Liver (tissue), 9 donors: ENCODE results near the gene SPECC1L. TPM values are rescaled to one million over a fixed set of nuclear protein-coding genes. Genes with fewer than 3 reads are reported as not detected.

Experiments
- DNase-seq: peaks from one replicate; pipeline ENCODE4 v3.0.0-alpha.2; 2017; ENCODE audit warnings: low spot score
- H3K27ac ChIP-seq, 2 donors: one replicate each; pipeline ENCODE4 v1.7.0; 2013; ENCODE audit warnings: inconsistent platforms in 2 of 2, low read length in 2 of 2, control low read depth in 1 of 2, low read depth in 1 of 2, mild to moderate bottlenecking in 1 of 2
- H3K27me3 ChIP-seq, 4 donors: one replicate each; pipeline versions ENCODE4 v1.6.1 to v1.7.0; 2013; ENCODE audit warnings: low read length in 3 of 4, inconsistent platforms in 1 of 4, mild to moderate bottlenecking in 1 of 4, moderate library complexity in 1 of 4; ENCODE audit not compliant: control insufficient read depth in 4 of 4, insufficient read depth in 4 of 4
- H3K36me3 ChIP-seq, 4 donors: one replicate each; pipeline versions ENCODE4 v1.6.1 to v1.7.0; 2013; ENCODE audit warnings: low read length in 3 of 4, mild to moderate bottlenecking in 3 of 4, low read depth in 1 of 4, moderate library complexity in 1 of 4; ENCODE audit not compliant: control insufficient read depth in 4 of 4, insufficient read depth in 3 of 4
- H3K4me1 ChIP-seq, 4 donors: one replicate each; pipeline versions ENCODE4 v1.6.1 to v1.7.0; 2013; ENCODE audit warnings: low read length in 3 of 4, mild to moderate bottlenecking in 3 of 4, moderate library complexity in 1 of 4; ENCODE audit not compliant: control insufficient read depth in 4 of 4, insufficient read depth in 4 of 4
- H3K4me3 ChIP-seq, 3 donors: one replicate each; pipeline versions ENCODE4 v1.6.1 to v1.7.0; 2013; ENCODE audit warnings: low read length in 3 of 3, control low read depth in 1 of 3, low read depth in 1 of 3, mild to moderate bottlenecking in 1 of 3
- H3K9ac ChIP-seq, 2 donors: one replicate each; pipeline ENCODE4 v1.7.0; 2013; ENCODE audit warnings: low read length in 2 of 2, mild to moderate bottlenecking in 2 of 2, moderate library complexity in 2 of 2, control low read depth in 1 of 2, low read depth in 1 of 2
- H3K9me3 ChIP-seq, 4 donors: one replicate each; pipeline versions ENCODE4 v1.6.1 to v1.7.0; 2013; ENCODE audit warnings: low read length in 3 of 4; ENCODE audit not compliant: control insufficient read depth in 4 of 4
- EGR1 ChIP-seq, 2 donors: IDR thresholded peaks; 2 replicates each; pipeline ENCODE4 v1.6.1; 2016 to 2018; ENCODE audit warnings: antibody characterized with exemption in 2 of 2, low read depth in 2 of 2
- FOXA1 ChIP-seq: IDR thresholded peaks from 2 replicates; pipeline ENCODE4 v1.6.1; 2016; ENCODE audit warnings: antibody characterized with exemption
- FOXA2 ChIP-seq: IDR thresholded peaks from 2 replicates; pipeline ENCODE4 v1.6.1; 2016; ENCODE audit warnings: antibody characterized with exemption
- GABPA ChIP-seq, 2 donors: IDR thresholded peaks in 1 of 2; conservative IDR thresholded peaks in 1 of 2; 2 replicates each; pipeline ENCODE4 v1.6.1; 2016; ENCODE audit warnings: antibody characterized with exemption in 2 of 2, mild to moderate bottlenecking in 1 of 2, moderate library complexity in 1 of 2
- HNF4A ChIP-seq, 2 donors: conservative IDR thresholded peaks; 2 replicates each; pipeline ENCODE4 v1.6.1; 2016; ENCODE audit warnings: antibody characterized with exemption in 2 of 2, mild to moderate bottlenecking in 2 of 2
- HNF4G ChIP-seq: IDR thresholded peaks from 2 replicates; pipeline ENCODE4 v1.6.1; 2016; ENCODE audit warnings: antibody characterized with exemption
- JUND ChIP-seq, 2 donors: IDR thresholded peaks; 2 replicates each; pipeline ENCODE4 v1.6.1; 2016; ENCODE audit warnings: antibody characterized with exemption in 2 of 2
- NR2F2 ChIP-seq: IDR thresholded peaks from 2 replicates; pipeline ENCODE4 v1.6.1; 2016; ENCODE audit warnings: antibody characterized with exemption
- RAD21 ChIP-seq, 2 donors: IDR thresholded peaks; 2 replicates each; pipeline ENCODE4 v1.6.1; 2016; ENCODE audit warnings: antibody characterized with exemption in 2 of 2, mild to moderate bottlenecking in 2 of 2
- RXRA ChIP-seq, 2 donors: IDR thresholded peaks; 2 replicates each; pipeline ENCODE4 v1.6.1; 2017 to 2018; ENCODE audit warnings: antibody characterized with exemption in 2 of 2, mild to moderate bottlenecking in 1 of 2
- SP1 ChIP-seq: IDR thresholded peaks from 2 replicates; pipeline ENCODE4 v1.6.1; 2018; ENCODE audit warnings: antibody characterized with exemption, mild to moderate bottlenecking
- TAF1 ChIP-seq: conservative IDR thresholded peaks from 2 replicates; pipeline ENCODE4 v1.6.1; 2016; ENCODE audit warnings: antibody characterized with exemption, mild to moderate bottlenecking
- YY1 ChIP-seq: IDR thresholded peaks from 2 replicates; pipeline ENCODE4 v1.6.1; 2016; ENCODE audit warnings: antibody characterized with exemption, mild to moderate bottlenecking
- WGBS: extraction: QIAGEN DNeasy Blood & Tissue Kit; methylation state at CpG from one replicate; pipeline ENCODE4 v1.1.7; 2013; 5-methylcytosine and 5-hydroxymethylcytosine counted together
- polyA plus RNA-seq, 2 donors: library from polyadenylated mRNA; stranded (reverse) in 1 of 2; unstranded in 1 of 2; fragments of 200-250 nt in 1 of 2; fragments of >200 nt in 1 of 2; fragmentation: Nextera tagmentation in 1 of 2; extraction: Ambion mirVana in 1 of 2; gene quantifications; one replicate each; pipeline versions ENCODE4 v1.2.1 to v1.2.3, GENCODE V29; 2013 to 2015
- total RNA-seq, 2 donors: library from RNA; depleted of rRNA; stranded (reverse); fragments of >200 nt; gene quantifications; one replicate each; pipeline ENCODE4 v1.2.3, GENCODE V29; 2014
- TF ChIP-seq, protein P1 (sequence below): IDR thresholded peaks from 2 replicates; pipeline ENCODE4 v1.6.1; 2016; ENCODE audit warnings: antibody characterized with exemption
- TF ChIP-seq, protein P2 (sequence below): IDR thresholded peaks from 2 replicates; pipeline ENCODE4 v1.6.1; 2016; ENCODE audit warnings: antibody characterized with exemption
- TF ChIP-seq, protein P3 (sequence below): IDR thresholded peaks from 2 replicates; pipeline ENCODE4 v1.6.1; 2016; ENCODE audit warnings: antibody characterized with exemption
- TF ChIP-seq, protein P4 (sequence below): IDR thresholded peaks from 2 replicates; pipeline ENCODE4 v1.6.1; 2016; ENCODE audit warnings: antibody characterized with exemption, mild to moderate bottlenecking
- TF ChIP-seq, protein P5 (sequence below): fragments of 150-350 bp; IDR thresholded peaks from 2 replicates; pipeline ENCODE4 v1.5.1; 2017; ENCODE audit warnings: improper control_type of control experiment, low read depth, low read length; ENCODE audit not compliant: missing input control
- donor health status: healthy.
- donor health status: healthy.
- donor health status: healthy.
- donor health status: healthy.
- donor health status: healthy.

The SPECC1L gene
- total and polyA plus RNA-seq, 4 donors: 5.4 to 22.3 (median 12.3) TPM

DNA sequence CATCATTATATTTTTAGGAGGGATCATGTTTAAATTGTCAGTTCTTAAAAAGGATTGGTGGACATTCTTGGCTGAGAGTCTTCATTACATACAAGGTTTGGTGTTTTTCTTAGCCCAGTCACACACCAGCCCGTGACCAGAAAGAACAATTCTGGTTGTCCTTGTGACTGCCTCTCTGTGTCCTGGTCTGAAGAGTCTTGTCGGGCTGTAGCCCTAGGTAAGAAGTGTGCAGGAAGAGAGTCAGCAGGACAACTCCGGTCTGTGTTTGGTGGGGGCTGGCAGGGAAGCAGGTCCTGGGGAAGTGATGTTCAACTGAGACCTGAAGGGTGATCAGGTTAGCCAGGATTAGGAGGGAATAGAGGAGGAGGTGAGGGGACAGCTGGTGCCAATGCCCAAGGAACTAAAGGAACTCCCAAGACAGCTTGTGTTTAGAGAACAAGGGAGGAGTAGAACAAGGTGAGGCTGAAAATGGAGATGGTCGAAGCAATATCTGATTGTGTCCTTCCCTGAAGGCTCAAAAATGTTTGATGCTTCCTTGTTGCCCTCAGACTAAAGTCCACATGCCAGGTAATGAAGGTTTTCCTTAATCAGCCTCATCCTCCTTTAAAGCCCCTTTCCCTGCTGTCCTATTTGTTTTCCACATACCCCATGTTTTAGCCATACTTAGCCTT is 91.5 kb downstream of the SPECC1L start:
- no peak overlapping the region for H3K9ac ChIP-seq
- H3K36me3 ChIP-seq: peaks cover 0 to 17% (median 4%) of the 10 kb centered on the region in 4 donors
- H3K9me3 ChIP-seq: no peaks in the 10 kb centered on the region
- DNase-seq: no peak
- H3K27me3 ChIP-seq: no peaks in the 10 kb centered on the region
- peak overlapping the region in 1 of 2 donors; percentile 5 for H3K27ac ChIP-seq
- no peak overlapping the region for H3K4me3 ChIP-seq
- no peak for TF ChIP-seq GABPA (IDR thresholded peaks at IDR 0.05 in 1 of 2, conservative IDR thresholded peaks at IDR 0.05 in 1 of 2)
- no peak for TF ChIP-seq YY1
- TF ChIP-seq RXRA (IDR thresholded peaks at IDR 0.05): no peak
- TF ChIP-seq HNF4G: no peak
- TF ChIP-seq FOXA2: no peak
- TF ChIP-seq, protein P1, sequence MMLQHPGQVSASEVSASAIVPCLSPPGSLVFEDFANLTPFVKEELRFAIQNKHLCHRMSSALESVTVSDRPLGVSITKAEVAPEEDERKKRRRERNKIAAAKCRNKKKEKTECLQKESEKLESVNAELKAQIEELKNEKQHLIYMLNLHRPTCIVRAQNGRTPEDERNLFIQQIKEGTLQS: no peak
- TF ChIP-seq, protein P2, sequence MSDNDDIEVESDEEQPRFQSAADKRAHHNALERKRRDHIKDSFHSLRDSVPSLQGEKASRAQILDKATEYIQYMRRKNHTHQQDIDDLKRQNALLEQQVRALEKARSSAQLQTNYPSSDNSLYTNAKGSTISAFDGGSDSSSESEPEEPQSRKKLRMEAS: no peak
- no peak for TF ChIP-seq NR2F2
- TF ChIP-seq, protein P3, sequence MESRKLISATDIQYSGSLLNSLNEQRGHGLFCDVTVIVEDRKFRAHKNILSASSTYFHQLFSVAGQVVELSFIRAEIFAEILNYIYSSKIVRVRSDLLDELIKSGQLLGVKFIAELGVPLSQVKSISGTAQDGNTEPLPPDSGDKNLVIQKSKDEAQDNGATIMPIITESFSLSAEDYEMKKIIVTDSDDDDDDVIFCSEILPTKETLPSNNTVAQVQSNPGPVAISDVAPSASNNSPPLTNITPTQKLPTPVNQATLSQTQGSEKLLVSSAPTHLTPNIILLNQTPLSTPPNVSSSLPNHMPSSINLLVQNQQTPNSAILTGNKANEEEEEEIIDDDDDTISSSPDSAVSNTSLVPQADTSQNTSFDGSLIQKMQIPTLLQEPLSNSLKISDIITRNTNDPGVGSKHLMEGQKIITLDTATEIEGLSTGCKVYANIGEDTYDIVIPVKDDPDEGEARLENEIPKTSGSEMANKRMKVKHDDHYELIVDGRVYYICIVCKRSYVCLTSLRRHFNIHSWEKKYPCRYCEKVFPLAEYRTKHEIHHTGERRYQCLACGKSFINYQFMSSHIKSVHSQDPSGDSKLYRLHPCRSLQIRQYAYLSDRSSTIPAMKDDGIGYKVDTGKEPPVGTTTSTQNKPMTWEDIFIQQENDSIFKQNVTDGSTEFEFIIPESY: no peak
- TF ChIP-seq HNF4A (conservative IDR thresholded peaks at IDR 0.05): no peak
- TF ChIP-seq RAD21 (IDR thresholded peaks at IDR 0.05): no peak
- no peak for TF ChIP-seq SP1
- TF ChIP-seq TAF1: no peak
- TF ChIP-seq, protein P4, sequence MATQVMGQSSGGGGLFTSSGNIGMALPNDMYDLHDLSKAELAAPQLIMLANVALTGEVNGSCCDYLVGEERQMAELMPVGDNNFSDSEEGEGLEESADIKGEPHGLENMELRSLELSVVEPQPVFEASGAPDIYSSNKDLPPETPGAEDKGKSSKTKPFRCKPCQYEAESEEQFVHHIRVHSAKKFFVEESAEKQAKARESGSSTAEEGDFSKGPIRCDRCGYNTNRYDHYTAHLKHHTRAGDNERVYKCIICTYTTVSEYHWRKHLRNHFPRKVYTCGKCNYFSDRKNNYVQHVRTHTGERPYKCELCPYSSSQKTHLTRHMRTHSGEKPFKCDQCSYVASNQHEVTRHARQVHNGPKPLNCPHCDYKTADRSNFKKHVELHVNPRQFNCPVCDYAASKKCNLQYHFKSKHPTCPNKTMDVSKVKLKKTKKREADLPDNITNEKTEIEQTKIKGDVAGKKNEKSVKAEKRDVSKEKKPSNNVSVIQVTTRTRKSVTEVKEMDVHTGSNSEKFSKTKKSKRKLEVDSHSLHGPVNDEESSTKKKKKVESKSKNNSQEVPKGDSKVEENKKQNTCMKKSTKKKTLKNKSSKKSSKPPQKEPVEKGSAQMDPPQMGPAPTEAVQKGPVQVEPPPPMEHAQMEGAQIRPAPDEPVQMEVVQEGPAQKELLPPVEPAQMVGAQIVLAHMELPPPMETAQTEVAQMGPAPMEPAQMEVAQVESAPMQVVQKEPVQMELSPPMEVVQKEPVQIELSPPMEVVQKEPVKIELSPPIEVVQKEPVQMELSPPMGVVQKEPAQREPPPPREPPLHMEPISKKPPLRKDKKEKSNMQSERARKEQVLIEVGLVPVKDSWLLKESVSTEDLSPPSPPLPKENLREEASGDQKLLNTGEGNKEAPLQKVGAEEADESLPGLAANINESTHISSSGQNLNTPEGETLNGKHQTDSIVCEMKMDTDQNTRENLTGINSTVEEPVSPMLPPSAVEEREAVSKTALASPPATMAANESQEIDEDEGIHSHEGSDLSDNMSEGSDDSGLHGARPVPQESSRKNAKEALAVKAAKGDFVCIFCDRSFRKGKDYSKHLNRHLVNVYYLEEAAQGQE: no peak
- no peak for TF ChIP-seq EGR1 (IDR thresholded peaks at IDR 0.05; ENCODE audit: low read depth in 2 of 2)
- TF ChIP-seq, protein P5, sequence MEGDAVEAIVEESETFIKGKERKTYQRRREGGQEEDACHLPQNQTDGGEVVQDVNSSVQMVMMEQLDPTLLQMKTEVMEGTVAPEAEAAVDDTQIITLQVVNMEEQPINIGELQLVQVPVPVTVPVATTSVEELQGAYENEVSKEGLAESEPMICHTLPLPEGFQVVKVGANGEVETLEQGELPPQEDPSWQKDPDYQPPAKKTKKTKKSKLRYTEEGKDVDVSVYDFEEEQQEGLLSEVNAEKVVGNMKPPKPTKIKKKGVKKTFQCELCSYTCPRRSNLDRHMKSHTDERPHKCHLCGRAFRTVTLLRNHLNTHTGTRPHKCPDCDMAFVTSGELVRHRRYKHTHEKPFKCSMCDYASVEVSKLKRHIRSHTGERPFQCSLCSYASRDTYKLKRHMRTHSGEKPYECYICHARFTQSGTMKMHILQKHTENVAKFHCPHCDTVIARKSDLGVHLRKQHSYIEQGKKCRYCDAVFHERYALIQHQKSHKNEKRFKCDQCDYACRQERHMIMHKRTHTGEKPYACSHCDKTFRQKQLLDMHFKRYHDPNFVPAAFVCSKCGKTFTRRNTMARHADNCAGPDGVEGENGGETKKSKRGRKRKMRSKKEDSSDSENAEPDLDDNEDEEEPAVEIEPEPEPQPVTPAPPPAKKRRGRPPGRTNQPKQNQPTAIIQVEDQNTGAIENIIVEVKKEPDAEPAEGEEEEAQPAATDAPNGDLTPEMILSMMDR: no peak
- TF ChIP-seq FOXA1: no peak
- TF ChIP-seq JUND (IDR thresholded peaks at IDR 0.05): no peak
- H3K4me1 ChIP-seq: peaks cover 0 to 29% (median 13%) of the 10 kb centered on the region in 4 donors
- 93% methylated on average over 4 of the region's 4 CpGs for WGBS
